ENCODE measurements around the gene EHBP1.

EHBP1 gene

DNA sequence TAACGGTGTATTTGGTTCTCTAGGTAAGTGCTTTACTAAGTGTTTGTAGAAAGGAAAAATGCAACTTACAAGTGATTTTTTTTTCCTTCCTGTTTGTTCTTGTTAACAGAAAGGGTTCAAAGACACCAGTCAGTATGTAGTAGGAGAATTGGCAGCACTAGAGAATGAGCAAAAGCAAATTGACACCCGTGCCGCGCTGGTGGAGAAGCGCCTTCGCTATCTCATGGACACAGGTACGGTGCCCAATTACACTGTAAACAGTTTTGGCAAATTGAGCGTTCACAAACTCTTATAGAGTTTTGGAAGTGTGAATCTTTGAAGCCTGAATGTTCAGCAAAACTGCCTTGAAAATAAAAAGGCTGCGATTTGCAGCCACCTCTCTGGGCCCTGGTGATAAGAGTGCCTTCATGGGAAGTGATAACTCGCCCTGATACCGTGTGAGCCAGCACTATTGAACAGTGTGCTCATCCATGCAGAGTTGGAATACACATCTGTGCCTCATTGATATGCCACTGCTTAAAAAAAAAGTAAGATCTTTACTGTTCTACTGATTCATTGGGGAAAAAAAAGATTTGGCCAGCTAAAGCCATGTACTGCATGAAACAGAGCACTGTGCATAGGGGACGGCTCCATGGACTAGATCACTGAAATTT is 291.1 kb downstream of the EHBP1 start:
- TF ChIP-seq SETDB1 (IDR thresholded peaks at IDR 0.05; ENCODE audit: insufficient read length, low read length) = no peak
- TF ChIP-seq, protein P1, sequence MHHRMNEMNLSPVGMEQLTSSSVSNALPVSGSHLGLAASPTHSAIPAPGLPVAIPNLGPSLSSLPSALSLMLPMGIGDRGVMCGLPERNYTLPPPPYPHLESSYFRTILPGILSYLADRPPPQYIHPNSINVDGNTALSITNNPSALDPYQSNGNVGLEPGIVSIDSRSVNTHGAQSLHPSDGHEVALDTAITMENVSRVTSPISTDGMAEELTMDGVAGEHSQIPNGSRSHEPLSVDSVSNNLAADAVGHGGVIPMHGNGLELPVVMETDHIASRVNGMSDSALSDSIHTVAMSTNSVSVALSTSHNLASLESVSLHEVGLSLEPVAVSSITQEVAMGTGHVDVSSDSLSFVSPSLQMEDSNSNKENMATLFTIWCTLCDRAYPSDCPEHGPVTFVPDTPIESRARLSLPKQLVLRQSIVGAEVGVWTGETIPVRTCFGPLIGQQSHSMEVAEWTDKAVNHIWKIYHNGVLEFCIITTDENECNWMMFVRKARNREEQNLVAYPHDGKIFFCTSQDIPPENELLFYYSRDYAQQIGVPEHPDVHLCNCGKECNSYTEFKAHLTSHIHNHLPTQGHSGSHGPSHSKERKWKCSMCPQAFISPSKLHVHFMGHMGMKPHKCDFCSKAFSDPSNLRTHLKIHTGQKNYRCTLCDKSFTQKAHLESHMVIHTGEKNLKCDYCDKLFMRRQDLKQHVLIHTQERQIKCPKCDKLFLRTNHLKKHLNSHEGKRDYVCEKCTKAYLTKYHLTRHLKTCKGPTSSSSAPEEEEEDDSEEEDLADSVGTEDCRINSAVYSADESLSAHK (tag by site-specific recombination; IDR thresholded peaks at IDR 0.05) = no peak
- no peak for TF ChIP-seq GLI4 (tag by site-specific recombination; IDR thresholded peaks at IDR 0.05)
- TF ChIP-seq, protein P2, sequence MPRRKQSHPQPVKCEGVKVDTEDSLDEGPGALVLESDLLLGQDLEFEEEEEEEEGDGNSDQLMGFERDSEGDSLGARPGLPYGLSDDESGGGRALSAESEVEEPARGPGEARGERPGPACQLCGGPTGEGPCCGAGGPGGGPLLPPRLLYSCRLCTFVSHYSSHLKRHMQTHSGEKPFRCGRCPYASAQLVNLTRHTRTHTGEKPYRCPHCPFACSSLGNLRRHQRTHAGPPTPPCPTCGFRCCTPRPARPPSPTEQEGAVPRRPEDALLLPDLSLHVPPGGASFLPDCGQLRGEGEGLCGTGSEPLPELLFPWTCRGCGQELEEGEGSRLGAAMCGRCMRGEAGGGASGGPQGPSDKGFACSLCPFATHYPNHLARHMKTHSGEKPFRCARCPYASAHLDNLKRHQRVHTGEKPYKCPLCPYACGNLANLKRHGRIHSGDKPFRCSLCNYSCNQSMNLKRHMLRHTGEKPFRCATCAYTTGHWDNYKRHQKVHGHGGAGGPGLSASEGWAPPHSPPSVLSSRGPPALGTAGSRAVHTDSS (tag by site-specific recombination; IDR thresholded peaks at IDR 0.05) = no peak
- TF ChIP-seq, protein P3, sequence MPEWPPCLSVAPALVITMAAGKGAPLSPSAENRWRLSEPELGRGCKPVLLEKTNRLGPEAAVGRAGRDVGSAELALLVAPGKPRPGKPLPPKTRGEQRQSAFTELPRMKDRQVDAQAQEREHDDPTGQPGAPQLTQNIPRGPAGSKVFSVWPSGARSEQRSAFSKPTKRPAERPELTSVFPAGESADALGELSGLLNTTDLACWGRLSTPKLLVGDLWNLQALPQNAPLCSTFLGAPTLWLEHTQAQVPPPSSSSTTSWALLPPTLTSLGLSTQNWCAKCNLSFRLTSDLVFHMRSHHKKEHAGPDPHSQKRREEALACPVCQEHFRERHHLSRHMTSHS (tag by site-specific recombination; IDR thresholded peaks at IDR 0.05) = no peak
- no peak for TF ChIP-seq ZNF521 (tag by site-specific recombination; IDR thresholded peaks at IDR 0.05)
- no peak for TF ChIP-seq ZNF837 (tag by site-specific recombination; IDR thresholded peaks at IDR 0.05)
- TF ChIP-seq WT1 (tag by site-specific recombination; IDR thresholded peaks at IDR 0.05) = no peak
- TF ChIP-seq, protein P4, sequence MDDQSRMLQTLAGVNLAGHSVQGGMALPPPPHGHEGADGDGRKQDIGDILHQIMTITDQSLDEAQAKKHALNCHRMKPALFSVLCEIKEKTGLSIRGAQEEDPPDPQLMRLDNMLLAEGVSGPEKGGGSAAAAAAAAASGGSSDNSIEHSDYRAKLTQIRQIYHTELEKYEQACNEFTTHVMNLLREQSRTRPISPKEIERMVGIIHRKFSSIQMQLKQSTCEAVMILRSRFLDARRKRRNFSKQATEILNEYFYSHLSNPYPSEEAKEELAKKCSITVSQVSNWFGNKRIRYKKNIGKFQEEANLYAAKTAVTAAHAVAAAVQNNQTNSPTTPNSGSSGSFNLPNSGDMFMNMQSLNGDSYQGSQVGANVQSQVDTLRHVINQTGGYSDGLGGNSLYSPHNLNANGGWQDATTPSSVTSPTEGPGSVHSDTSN (CRISPR knock-in tag; IDR thresholded peaks at IDR 0.05) = no peak
- no peak for TF ChIP-seq ZNF140 (tag by site-specific recombination; IDR thresholded peaks at IDR 0.05)
- no peak for TF ChIP-seq ZNF174 (tag by site-specific recombination; IDR thresholded peaks at IDR 0.05)
- no peak for TF ChIP-seq ZNF169 (tag by site-specific recombination; IDR thresholded peaks at IDR 0.05)
- TF ChIP-seq ZBTB21 (tag by site-specific recombination; IDR thresholded peaks at IDR 0.05) = no peak
- no peak for TF ChIP-seq ZNF341 (tag by site-specific recombination; IDR thresholded peaks at IDR 0.05; ENCODE audit: low read depth)
- TF ChIP-seq GLI2 (tag by site-specific recombination; IDR thresholded peaks at IDR 0.05; ENCODE audit: borderline replicate concordance, low read depth) = no peak
- CTCF ChIA-PET = interaction anchor here (0.6 kb wide), 1 partner anchor 20 kb away, joined by 3 read pairs; no protein-coding TSS in a partner anchor
- POLR2A ChIA-PET = no interaction called here
- Histone ChIP-seq H3K36me3 (ENCODE audit: control insufficient read depth in 2 of 2, insufficient read depth in 1 of 2, low read length in 2 of 2) (peaks cover 0 to 7% of the 10 kb centered on the region in 2 experiments; a peak in 2 of 3 replicates), H3K4me3 (ENCODE audit: low read depth, low read length) (no peak overlapping the region), H3K27ac (ENCODE audit: extremely low read depth, low read depth, low read length) (no peak overlapping the region), H3K4me1 (ENCODE audit: control insufficient read depth, insufficient read depth, low read length) (no peaks in the 10 kb centered on the region), H3K9me3 (ENCODE audit: control insufficient read depth, insufficient read depth, low read depth, low read length) (no peaks in the 10 kb centered on the region)

DNA sequence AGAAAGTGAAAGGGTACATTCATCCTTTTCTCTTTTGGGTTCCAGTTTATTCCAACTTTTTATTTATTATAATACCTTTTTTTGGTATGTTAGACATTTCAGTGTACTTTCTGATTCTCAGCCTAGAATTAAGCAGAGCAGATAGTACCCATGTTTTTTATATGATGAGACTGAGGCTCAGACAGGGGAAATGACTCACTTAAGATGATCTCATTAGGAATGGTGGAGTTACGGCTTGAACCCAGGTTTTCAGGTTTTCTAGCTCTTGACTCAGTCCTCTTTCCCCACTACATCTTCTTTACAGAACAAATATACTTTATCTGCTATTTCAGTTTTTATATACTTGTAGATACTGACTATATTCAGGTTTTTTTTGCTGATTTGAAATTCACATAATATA is 293.4 kb downstream of the EHBP1 start:
- H3K9me3 ChIP-seq (ENCODE audit: control insufficient read depth, insufficient read depth, low read depth, low read length) = no peaks in the 10 kb centered on the region
- no peaks in the 10 kb centered on the region for H3K4me1 ChIP-seq (ENCODE audit: control insufficient read depth, insufficient read depth, low read length)
- H3K36me3 ChIP-seq (ENCODE audit: control insufficient read depth in 2 of 2, insufficient read depth in 1 of 2, low read length in 2 of 2) = peaks cover 5 to 7% of the 10 kb centered on the region in 2 experiments
- POLR2A ChIA-PET = no interaction called here
- no peak overlapping the region for H3K4me3 ChIP-seq (ENCODE audit: low read depth, low read length)
- no peak overlapping the region for H3K27ac ChIP-seq (ENCODE audit: extremely low read depth, low read depth, low read length)
- CTCF ChIA-PET = interaction anchor here (1.0 kb wide), 1 partner anchor 191 kb away, joined by 7 read pairs; no protein-coding TSS in a partner anchor
- TF ChIP-seq, protein P5, sequence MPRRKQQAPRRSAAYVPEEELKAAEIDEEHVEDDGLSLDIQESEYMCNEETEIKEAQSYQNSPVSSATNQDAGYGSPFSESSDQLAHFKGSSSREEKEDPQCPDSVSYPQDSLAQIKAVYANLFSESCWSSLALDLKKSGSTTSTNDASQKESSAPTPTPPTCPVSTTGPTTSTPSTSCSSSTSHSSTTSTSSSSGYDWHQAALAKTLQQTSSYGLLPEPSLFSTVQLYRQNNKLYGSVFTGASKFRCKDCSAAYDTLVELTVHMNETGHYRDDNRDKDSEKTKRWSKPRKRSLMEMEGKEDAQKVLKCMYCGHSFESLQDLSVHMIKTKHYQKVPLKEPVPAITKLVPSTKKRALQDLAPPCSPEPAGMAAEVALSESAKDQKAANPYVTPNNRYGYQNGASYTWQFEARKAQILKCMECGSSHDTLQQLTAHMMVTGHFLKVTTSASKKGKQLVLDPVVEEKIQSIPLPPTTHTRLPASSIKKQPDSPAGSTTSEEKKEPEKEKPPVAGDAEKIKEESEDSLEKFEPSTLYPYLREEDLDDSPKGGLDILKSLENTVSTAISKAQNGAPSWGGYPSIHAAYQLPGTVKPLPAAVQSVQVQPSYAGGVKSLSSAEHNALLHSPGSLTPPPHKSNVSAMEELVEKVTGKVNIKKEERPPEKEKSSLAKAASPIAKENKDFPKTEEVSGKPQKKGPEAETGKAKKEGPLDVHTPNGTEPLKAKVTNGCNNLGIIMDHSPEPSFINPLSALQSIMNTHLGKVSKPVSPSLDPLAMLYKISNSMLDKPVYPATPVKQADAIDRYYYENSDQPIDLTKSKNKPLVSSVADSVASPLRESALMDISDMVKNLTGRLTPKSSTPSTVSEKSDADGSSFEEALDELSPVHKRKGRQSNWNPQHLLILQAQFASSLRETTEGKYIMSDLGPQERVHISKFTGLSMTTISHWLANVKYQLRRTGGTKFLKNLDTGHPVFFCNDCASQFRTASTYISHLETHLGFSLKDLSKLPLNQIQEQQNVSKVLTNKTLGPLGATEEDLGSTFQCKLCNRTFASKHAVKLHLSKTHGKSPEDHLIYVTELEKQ (tag by site-specific recombination; IDR thresholded peaks at IDR 0.05; ENCODE audit: borderline replicate concordance) = no peak
- TF ChIP-seq ZNF837 (tag by site-specific recombination; IDR thresholded peaks at IDR 0.05) = no peak
- TF ChIP-seq SALL2 (tag by site-specific recombination; IDR thresholded peaks at IDR 0.05; ENCODE audit: borderline replicate concordance) = no peak
- no peak for TF ChIP-seq ZNF324 (tag by site-specific recombination; IDR thresholded peaks at IDR 0.05)
- no peak for TF ChIP-seq ZNF558 (tag by site-specific recombination; IDR thresholded peaks at IDR 0.05)
- no peak for TF ChIP-seq ZNF416 (tag by site-specific recombination; IDR thresholded peaks at IDR 0.05)
- no peak for TF ChIP-seq ZNF426 (tag by site-specific recombination; IDR thresholded peaks at IDR 0.05)
- TF ChIP-seq, protein P6, sequence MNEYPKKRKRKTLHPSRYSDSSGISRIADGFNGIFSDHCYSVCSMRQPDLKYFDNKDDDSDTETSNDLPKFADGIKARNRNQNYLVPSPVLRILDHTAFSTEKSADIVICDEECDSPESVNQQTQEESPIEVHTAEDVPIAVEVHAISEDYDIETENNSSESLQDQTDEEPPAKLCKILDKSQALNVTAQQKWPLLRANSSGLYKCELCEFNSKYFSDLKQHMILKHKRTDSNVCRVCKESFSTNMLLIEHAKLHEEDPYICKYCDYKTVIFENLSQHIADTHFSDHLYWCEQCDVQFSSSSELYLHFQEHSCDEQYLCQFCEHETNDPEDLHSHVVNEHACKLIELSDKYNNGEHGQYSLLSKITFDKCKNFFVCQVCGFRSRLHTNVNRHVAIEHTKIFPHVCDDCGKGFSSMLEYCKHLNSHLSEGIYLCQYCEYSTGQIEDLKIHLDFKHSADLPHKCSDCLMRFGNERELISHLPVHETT (tag by site-specific recombination; IDR thresholded peaks at IDR 0.05) = no peak
- no peak for TF ChIP-seq ZNF596 (tag by site-specific recombination; IDR thresholded peaks at IDR 0.05)
